Fibroblast of peridontal ligament (primary cell): ENCODE results near the gene ZCCHC7.
"Not testable (repeated sequence)": the region's sequence is repeated elsewhere in the genome, so short reads cannot be mapped to it uniquely, and the experiment has no call there.

Experiments used
- DNase-seq: peaks from one replicate; pipeline ENCODE4 v3.0.0-alpha.2; 2010; ENCODE audit errors: extremely low read depth

Gene ZCCHC7

GRCh38 chr9:37293664-37294524, 173.5 kb downstream of the ZCCHC7 start:
- peak; percentile 89 for DNase-seq

- DNase-seq, result no peak
These were observed 174.8 kb downstream of the ZCCHC7 start for GRCh38 chr9:37295178-37295577.

- DNase-seq, result no peak
These were observed 175.4 kb downstream of the ZCCHC7 start for GRCh38 chr9:37295796-37296195.

GRCh38 chr9:37297592-37297991, 177.2 kb downstream of the ZCCHC7 start:
- no peak for DNase-seq

GRCh38 chr9:37300620-37301019, 180.2 kb downstream of the ZCCHC7 start:
- DNase-seq, result no peak

GRCh38 chr9:37301042-37301853, 180.9 kb downstream of the ZCCHC7 start:
- DNase-seq, result no peak

- no peak for DNase-seq
These were observed 181.4 kb downstream of the ZCCHC7 start for GRCh38 chr9:37301854-37302172.

- DNase-seq, result no peak
These were observed 181.9 kb downstream of the ZCCHC7 start for GRCh38 chr9:37302277-37302676.

- not testable (repeated sequence) for DNase-seq
These were observed 182.9 kb downstream of the ZCCHC7 start for GRCh38 chr9:37303272-37303671.

- no peak for DNase-seq
These were observed 188.8 kb downstream of the ZCCHC7 start for GRCh38 chr9:37309136-37309535.

- peak; percentile 77 for DNase-seq
These were observed 191.7 kb downstream of the ZCCHC7 start for GRCh38 chr9:37311938-37312708.

GRCh38 chr9:37324261-37324683, 203.9 kb downstream of the ZCCHC7 start:
- no peak for DNase-seq

GRCh38 chr9:37324691-37325490, 204.5 kb downstream of the ZCCHC7 start:
- DNase-seq, result no peak

- peak; percentile 32 for DNase-seq
These were observed 205.4 kb downstream of the ZCCHC7 start for GRCh38 chr9:37325778-37326177.

- DNase-seq, result no peak
These were observed 207.2 kb downstream of the ZCCHC7 start for GRCh38 chr9:37327553-37327952.

- DNase-seq, result no peak
These were observed 208.3 kb downstream of the ZCCHC7 start for GRCh38 chr9:37328556-37329227.

- DNase-seq, result peak; percentile 65
These were observed 209.2 kb downstream of the ZCCHC7 start for GRCh38 chr9:37329576-37329975.

- no peak for DNase-seq
These were observed 211.5 kb downstream of the ZCCHC7 start for GRCh38 chr9:37331871-37332270.

- no peak for DNase-seq
These were observed 212.2 kb downstream of the ZCCHC7 start for GRCh38 chr9:37332578-37332977.

- DNase-seq, result no peak
These were observed 212.9 kb downstream of the ZCCHC7 start for GRCh38 chr9:37333288-37333687.

- no peak for DNase-seq
These were observed 214.9 kb downstream of the ZCCHC7 start for GRCh38 chr9:37335238-37335637.
